Body of pancreas (tissue), 4 donors: ENCODE data around the gene CETP. TPM values are rescaled to one million over a fixed set of nuclear protein-coding genes. Genes with fewer than 3 reads are reported as not detected.

ENCODE experiments used
- ATAC-seq: fragments of 150-250 bp; one replicate; pipeline ENCODE4 v1.9.1; 2016
- DNase-seq, 4 donors: peaks; one replicate each; pipeline ENCODE4 v3.0.0-alpha.2; 2019
- H3K27ac ChIP-seq, 4 donors: fragments of 200-600 bp; sonication (generic); 1 replicate in 3 of 4; 2 replicates in 1 of 4; pipeline versions ENCODE4 v1.5.1 to v1.6.1; 2016 to 2019; ENCODE audit warnings: mild to moderate bottlenecking in 1 of 4, mixed read lengths in 1 of 4, moderate library complexity in 1 of 4
- H3K27me3 ChIP-seq, 2 donors: fragments of 200-600 bp; sonication (generic); one replicate each; pipeline ENCODE4 v1.6.0; 2016; ENCODE audit warnings: mild to moderate bottlenecking in 1 of 2
- H3K36me3 ChIP-seq, 2 donors: fragments of 200-600 bp; sonication (generic); replicated peaks in 1 of 2; 2 replicates each; pipeline ENCODE4 v1.5.1; 2016; ENCODE audit warnings: low read depth in 2 of 2; ENCODE audit not compliant: insufficient read depth in 1 of 2
- H3K4me1 ChIP-seq: fragments of 200-600 bp; sonication (generic); one replicate; pipeline ENCODE4 v1.6.0; 2016
- H3K4me3 ChIP-seq, 2 donors: fragments of 200-600 bp; sonication (generic); 1 replicate in 1 of 2; 2 replicates in 1 of 2; pipeline ENCODE4 v1.5.1; 2016 to 2019
- H3K9me3 ChIP-seq, 3 donors: fragments of 200-600 bp; sonication (generic); 1 replicate in 2 of 3; 2 replicates in 1 of 3; pipeline ENCODE4 v1.5.1; 2016
- POLR2A ChIP-seq, 3 donors: fragments of 450-650 bp; IDR thresholded peaks; one replicate each; pipeline ENCODE4 v1.6.1; 2016; ENCODE audit warnings: antibody characterized with exemption in 3 of 3, mild to moderate bottlenecking in 2 of 3
- WGBS, 2 donors: methylation state at CpG; one replicate each; pipeline ENCODE4 v1.1.5; 2017; 5-methylcytosine and 5-hydroxymethylcytosine counted together
- intact Hi-C: fragments of 100-400 bp; cut with DNase I; formaldehyde crosslinking; loops from one replicate; pipeline ENCODE4 v1.15.1; 2023
- total RNA-seq, 2 donors: library from RNA; depleted of rRNA; stranded (reverse); fragments of >200 nt; gene quantifications; one replicate each; pipeline ENCODE4 v1.1.0, GENCODE V29; 2016
- TF ChIP-seq, protein P1 (sequence below), 7 experiments: fragments of 450-650 bp in 4 of 7; fragments of 200-600 bp in 3 of 7; sonication (generic) in 3 of 7; IDR thresholded peaks; one replicate each; pipeline ENCODE4 v1.5.1; 2016 to 2019; ENCODE audit warnings: antibody characterized with exemption in 7 of 7

CETP gene
- total RNA-seq, 2 donors from 2014 or later, result 0.66 TPM; not detected in 1

DNA sequence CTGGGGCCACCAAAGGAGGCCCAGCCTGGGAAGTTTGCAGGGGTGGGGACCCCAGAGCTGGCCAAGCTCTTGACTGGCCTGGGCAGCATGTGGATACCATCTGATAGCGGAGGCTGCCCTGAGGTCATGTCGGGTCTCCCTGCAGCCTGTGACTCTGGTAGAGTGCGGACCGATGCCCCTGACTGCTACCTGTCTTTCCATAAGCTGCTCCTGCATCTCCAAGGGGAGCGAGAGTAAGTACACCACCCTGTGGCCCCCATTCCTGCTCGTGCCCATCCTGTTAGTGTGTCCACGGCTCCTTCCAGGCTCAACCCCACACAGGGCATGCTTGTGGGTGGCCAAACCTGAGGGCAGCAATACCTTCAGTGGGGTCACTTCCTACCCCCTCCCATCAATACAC, 8.0 kb downstream of the CETP start:
- TF ChIP-seq, protein P1, sequence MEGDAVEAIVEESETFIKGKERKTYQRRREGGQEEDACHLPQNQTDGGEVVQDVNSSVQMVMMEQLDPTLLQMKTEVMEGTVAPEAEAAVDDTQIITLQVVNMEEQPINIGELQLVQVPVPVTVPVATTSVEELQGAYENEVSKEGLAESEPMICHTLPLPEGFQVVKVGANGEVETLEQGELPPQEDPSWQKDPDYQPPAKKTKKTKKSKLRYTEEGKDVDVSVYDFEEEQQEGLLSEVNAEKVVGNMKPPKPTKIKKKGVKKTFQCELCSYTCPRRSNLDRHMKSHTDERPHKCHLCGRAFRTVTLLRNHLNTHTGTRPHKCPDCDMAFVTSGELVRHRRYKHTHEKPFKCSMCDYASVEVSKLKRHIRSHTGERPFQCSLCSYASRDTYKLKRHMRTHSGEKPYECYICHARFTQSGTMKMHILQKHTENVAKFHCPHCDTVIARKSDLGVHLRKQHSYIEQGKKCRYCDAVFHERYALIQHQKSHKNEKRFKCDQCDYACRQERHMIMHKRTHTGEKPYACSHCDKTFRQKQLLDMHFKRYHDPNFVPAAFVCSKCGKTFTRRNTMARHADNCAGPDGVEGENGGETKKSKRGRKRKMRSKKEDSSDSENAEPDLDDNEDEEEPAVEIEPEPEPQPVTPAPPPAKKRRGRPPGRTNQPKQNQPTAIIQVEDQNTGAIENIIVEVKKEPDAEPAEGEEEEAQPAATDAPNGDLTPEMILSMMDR (IDR thresholded peaks at IDR 0.05), result no peak
- TF ChIP-seq POLR2A (IDR thresholded peaks at IDR 0.05), result no peak
- Histone ChIP-seq H3K9me3 (no peaks in the 10 kb centered on the region), H3K27me3 (no peaks in the 10 kb centered on the region), H3K36me3 (no peaks in the 10 kb centered on the region), H3K4me3 (no peak overlapping the region), H3K4me1 (peaks cover 11% of the 10 kb centered on the region), H3K27ac (no peak overlapping the region)
- DNase-seq (no peak), ATAC-seq (no peak)
- WGBS, 2 donors, result 82 to 96% methylated on average over 3 of the region's 7 CpGs
- intact Hi-C loops, result no loop called here

DNA sequence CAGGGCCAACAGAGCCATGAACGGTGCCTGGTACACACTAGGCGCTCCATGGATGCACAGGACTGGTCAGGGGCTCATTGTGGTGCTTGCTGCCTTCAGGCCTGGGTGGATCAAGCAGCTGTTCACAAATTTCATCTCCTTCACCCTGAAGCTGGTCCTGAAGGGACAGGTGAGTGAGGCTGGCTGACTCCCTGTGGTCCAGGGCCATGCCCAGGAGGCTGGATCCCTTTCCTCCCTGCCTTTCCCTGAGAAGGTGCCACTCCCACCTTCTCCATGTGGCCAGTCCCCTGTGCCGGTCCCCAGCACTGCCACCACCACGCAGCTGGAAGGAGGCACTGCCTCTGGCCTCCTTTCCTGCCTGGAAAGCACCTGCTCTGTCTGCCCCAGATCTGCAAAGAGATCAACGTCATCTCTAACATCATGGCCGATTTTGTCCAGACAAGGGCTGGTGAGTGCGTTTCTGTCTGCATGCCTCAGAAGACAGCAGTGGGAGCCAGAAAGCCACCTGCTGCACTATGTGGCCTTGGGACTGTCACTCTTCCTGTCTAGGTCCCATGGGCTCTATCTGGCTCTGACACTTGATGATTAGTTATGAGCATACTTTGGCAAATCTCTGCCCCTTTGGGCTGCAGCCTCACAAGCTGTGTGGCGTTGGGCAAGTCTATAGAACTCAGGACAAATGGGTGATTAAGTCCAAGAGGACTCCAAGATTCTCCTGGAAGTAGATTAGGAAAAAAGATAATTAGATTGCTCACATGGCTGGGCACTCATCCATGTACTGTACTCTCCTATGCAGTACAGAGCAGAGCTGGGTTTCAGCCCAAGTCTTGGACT, 9.4 kb downstream of the CETP start:
- Histone ChIP-seq H3K4me3 (no peak overlapping the region), H3K27ac (no peak overlapping the region), H3K4me1 (peaks cover 9% of the 10 kb centered on the region), H3K9me3 (no peaks in the 10 kb centered on the region), H3K27me3 (no peaks in the 10 kb centered on the region), H3K36me3 (no peaks in the 10 kb centered on the region)
- DNase-seq, result peak in 1 of 4 donors; percentile 10
- intact Hi-C loops, result no loop called here
- TF ChIP-seq POLR2A (IDR thresholded peaks at IDR 0.05), result no peak
- TF ChIP-seq, protein P1 (IDR thresholded peaks at IDR 0.05), result no peak
- ATAC-seq, result peak; percentile 67
- 37 to 41% methylated on average over 6 to 8 of the region's 8 CpGs for WGBS, 2 donors

DNA sequence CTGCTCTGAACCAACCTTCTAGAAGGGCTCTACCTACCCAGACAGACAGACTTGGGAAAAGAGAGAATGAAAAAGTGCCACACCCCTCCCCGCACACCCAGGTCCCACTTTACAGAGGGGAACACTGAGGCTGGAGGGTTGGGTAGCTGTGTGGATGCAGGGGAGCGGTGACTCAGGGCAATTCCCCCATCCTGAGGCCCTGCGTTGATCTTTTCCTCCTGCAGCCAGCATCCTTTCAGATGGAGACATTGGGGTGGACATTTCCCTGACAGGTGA, 10.0 kb downstream of the CETP start:
- WGBS, 2 donors, result 94 to 97% methylated on average over 3 of the region's 3 CpGs
- Histone ChIP-seq H3K4me3 (no peak overlapping the region), H3K4me1 (peaks cover 9% of the 10 kb centered on the region), H3K27me3 (no peaks in the 10 kb centered on the region), H3K27ac (no peak overlapping the region), H3K36me3 (no peaks in the 10 kb centered on the region), H3K9me3 (no peaks in the 10 kb centered on the region)
- DNase-seq (no peak), ATAC-seq (no peak)
- TF ChIP-seq, protein P1 (IDR thresholded peaks at IDR 0.05), result no peak
- no peak for TF ChIP-seq POLR2A (IDR thresholded peaks at IDR 0.05)
- intact Hi-C loops, result no loop called here

DNA sequence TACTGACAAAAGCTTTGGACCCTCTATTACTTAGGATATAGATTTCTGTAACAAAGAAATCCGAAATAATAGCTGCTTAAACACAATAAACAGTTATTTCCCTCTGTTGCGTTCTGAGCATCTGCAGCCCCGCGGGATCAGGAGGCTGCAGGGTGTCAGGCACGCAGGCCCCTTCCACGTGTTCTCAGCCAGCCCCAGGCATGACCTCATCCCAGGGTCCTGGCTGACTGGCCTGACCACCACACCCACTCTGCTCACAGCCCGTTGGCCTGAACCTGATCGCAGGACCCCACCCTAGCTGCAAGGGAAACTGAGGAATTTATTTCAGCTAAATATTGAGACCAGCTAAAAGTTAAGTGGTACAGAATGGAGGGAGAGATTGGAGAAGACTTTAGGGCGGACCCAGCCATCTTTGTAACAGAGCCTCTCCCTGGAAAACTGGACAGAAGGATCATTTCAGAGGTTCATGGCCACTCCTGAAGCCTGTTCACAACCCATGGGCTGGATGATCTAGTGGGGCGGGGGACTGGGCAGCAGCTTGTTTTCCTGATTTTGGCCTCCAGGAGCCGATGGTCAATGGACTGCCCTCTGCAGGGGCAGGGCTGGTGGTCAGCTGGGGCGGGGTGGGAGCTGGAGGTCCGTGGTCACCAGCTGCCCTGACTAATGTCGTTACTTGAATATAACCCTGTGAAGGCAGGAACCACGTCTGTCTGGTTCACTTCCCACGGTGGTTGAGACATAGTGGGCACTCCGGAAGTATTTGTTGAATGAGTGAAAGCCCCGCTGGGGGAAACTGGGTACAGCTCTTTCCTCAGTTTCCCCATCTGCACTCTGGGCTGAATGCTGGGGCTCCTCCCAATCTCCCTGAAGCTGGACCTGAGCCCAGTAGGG, 10.9 kb downstream of the CETP start:
- no peak overlapping the region for H3K27ac ChIP-seq

More for the DNA sequence above, 10.9 kb downstream of the CETP start:
- no peak for ATAC-seq
- Histone ChIP-seq H3K9me3 (no peaks in the 10 kb centered on the region), H3K36me3 (no peaks in the 10 kb centered on the region), H3K27me3 (no peaks in the 10 kb centered on the region), H3K4me1 (peaks cover 9% of the 10 kb centered on the region), H3K4me3 (no peak overlapping the region)
- intact Hi-C loops, result no loop called here
- DNase-seq, result no peak
- WGBS, 2 donors, result 68 to 92% methylated on average over 12 to 18 of the region's 18 CpGs
- TF ChIP-seq, protein P1 (IDR thresholded peaks at IDR 0.05), result no peak
- no peak for TF ChIP-seq POLR2A (IDR thresholded peaks at IDR 0.05)
